Prostate gland (tissue), 2 donors: ENCODE results near the gene LRRC2. TPM values are rescaled to one million over a fixed set of nuclear protein-coding genes. Genes with fewer than 3 reads are reported as not detected.

Experiments
- DNase-seq: peaks from one replicate; pipeline ENCODE4 v3.0.0-alpha.2; 2019; ENCODE audit warnings: low spot score
- H3K27ac ChIP-seq, 2 donors: fragments of 200-600 bp; sonication (generic); 2 replicates each; pipeline ENCODE4 v1.5.1; 2017 to 2019
- H3K27me3 ChIP-seq: fragments of 200-600 bp; sonication (generic); replicated peaks from 2 replicates; pipeline ENCODE4 v1.5.1; 2019; ENCODE audit not compliant: insufficient read depth
- H3K36me3 ChIP-seq, 2 donors: fragments of 200-600 bp; sonication (generic); 1 replicate in 1 of 2; 2 replicates in 1 of 2; pipeline versions ENCODE4 v1.5.1 to v1.8.1; 2017 to 2019
- H3K4me1 ChIP-seq: fragments of 200-600 bp; sonication (generic); replicated peaks from 2 replicates; pipeline ENCODE4 v1.5.1; 2019
- H3K4me3 ChIP-seq, 2 donors: fragments of 200-600 bp; sonication (generic); 2 replicates each; pipeline ENCODE4 v1.5.1; 2017 to 2019
- H3K9me3 ChIP-seq: fragments of 200-600 bp; sonication (generic); 2 replicates; pipeline ENCODE4 v1.5.1; 2017
- CTCF ChIP-seq, 4 experiments: fragments of 200-600 bp in 2 of 4; fragments of 450-650 bp in 2 of 4; sonication (generic) in 2 of 4; IDR thresholded peaks; 1 replicate in 3 of 4; 2 replicates in 1 of 4; pipeline ENCODE4 v1.5.1; 2016 to 2019; ENCODE audit warnings: antibody characterized with exemption in 4 of 4, mild to moderate bottlenecking in 2 of 4, moderate library complexity in 2 of 4
- POLR2A ChIP-seq: fragments of 450-650 bp; IDR thresholded peaks from one replicate; pipeline ENCODE4 v1.6.1; 2016; ENCODE audit warnings: antibody characterized with exemption, mild to moderate bottlenecking
- POLR2AphosphoS5 ChIP-seq: sonication (generic); formaldehyde crosslinking; IDR thresholded peaks from one replicate; pipeline ENCODE4 v1.6.1; 2017; ENCODE audit warnings: antibody characterized with exemption
- WGBS: methylation state at CpG from one replicate; pipeline ENCODE4 v1.1.5; 2018; 5-methylcytosine and 5-hydroxymethylcytosine counted together
- intact Hi-C: fragments of 100-400 bp; cut with DNase I; formaldehyde crosslinking; loops from one replicate; pipeline ENCODE4 v1.14.2; 2022
- total RNA-seq, 2 donors: library from RNA; depleted of rRNA; stranded (reverse); fragments of >200 nt; gene quantifications; one replicate each; pipeline ENCODE4 v1.1.0, GENCODE V29; 2016

Gene LRRC2
- total RNA-seq, 2 donors from 2014 or later: 0.45 to 1.6 TPM

DNA sequence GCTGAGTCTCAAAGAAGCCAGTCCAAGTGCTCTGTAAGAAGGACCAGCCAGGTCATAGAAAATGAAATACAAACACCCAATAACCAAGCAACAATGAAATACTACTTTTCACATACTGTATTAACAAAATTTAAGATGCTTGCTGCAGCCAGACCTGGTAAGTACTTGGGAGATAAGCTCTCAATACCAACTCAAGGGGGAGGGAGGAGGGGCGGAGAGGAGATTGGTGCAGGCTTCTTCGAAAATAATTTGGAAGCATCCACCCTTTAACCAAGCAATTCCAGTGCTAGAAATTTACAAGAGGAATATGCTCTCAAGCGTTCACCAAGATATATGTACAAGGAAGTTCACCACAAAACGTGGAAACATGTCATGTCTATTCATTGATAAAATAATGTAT, 7.6 kb upstream of the LRRC2 start:
- Histone ChIP-seq H3K36me3 (no peaks in the 10 kb centered on the region), H3K4me3 (no peak overlapping the region), H3K4me1 (no peaks in the 10 kb centered on the region), H3K27me3 (no peaks in the 10 kb centered on the region), H3K27ac (no peak overlapping the region), H3K9me3 (no peaks in the 10 kb centered on the region)
- DNase-seq: no peak
- WGBS: 29% methylated on average over 4 of the region's 4 CpGs
- intact Hi-C loops: no loop called here
- no peak for TF ChIP-seq POLR2A
- TF ChIP-seq POLR2AphosphoS5: no peak
- no peak for TF ChIP-seq CTCF (IDR thresholded peaks at IDR 0.05)

- intact Hi-C loops: no loop called here
- no peaks in the 10 kb centered on the region for H3K4me1 ChIP-seq
- 78% methylated on average over 3 of the region's 3 CpGs for WGBS
- no peaks in the 10 kb centered on the region for H3K9me3 ChIP-seq
- no peak overlapping the region for H3K27ac ChIP-seq
- no peak for DNase-seq
- no peak overlapping the region for H3K4me3 ChIP-seq
- no peak for TF ChIP-seq POLR2AphosphoS5
- no peak for TF ChIP-seq POLR2A
- no peak for TF ChIP-seq CTCF (IDR thresholded peaks at IDR 0.05)
- H3K27me3 ChIP-seq: no peaks in the 10 kb centered on the region
- no peaks in the 10 kb centered on the region for H3K36me3 ChIP-seq
These were observed 5.6 kb upstream of the LRRC2 start for GRCh38 chr3:46571684-46572083.

DNA sequence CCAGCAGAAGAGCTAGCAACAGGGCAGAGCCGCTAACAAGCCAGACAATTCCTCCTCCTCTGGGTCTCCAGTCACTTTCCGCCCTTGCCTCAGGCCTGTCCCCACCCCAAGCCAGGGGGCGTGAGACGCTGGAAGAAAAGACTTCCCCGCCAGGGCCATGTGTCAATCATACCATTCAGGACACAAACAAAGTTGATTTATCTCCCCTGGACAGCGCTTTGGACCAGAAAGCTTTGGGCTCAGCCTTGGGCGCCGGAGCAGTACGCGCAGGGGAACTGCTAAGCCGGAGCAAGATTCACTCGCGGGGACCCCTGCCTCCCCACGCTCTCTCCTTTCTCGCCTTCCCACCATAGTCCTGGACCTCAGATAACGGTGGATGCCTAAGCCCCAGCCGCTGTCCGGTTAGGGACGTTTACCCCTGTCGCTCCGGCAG, 479 bp downstream of the LRRC2 start:
- no peaks in the 10 kb centered on the region for H3K9me3 ChIP-seq
- intact Hi-C loops: loop anchor here (5.0 kb wide), 1 partner anchor 62 kb away; no protein-coding TSS in a partner anchor
- no peaks in the 10 kb centered on the region for H3K27me3 ChIP-seq
- WGBS: 11% methylated on average over 21 of the region's 21 CpGs
- H3K36me3 ChIP-seq: no peaks in the 10 kb centered on the region
- TF ChIP-seq POLR2AphosphoS5 (no peak), POLR2A (no peak)
- no peak for DNase-seq
- H3K27ac ChIP-seq: peak overlapping the region in 1 of 2 donors; percentile 17
- no peaks in the 10 kb centered on the region for H3K4me1 ChIP-seq
- H3K4me3 ChIP-seq: peak overlapping the region; percentile 35 to 40

DNA sequence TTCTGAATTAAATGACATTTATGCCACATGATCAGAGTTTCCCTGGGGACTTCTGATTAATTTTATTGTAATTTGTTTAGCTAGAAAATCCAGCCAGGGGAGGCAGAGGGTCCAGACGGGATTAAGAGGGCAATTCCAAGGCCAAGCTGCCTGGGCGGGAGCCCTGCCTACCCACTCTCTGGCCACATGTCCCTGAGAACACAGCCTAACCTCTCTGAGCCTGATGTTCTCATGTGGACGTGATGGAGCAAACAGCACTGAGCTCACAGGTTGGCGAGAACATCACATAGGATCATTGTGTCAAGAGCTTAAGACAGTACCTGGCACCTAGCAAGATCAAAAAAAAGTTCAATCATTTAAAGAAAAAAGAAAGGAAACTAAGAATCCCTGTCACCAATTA, 1.0 kb downstream of the LRRC2 start:
- DNase-seq: no peak
- whole genome bisulfite sequencing: 84% methylated on average over 4 of the region's 4 CpGs

DNA sequence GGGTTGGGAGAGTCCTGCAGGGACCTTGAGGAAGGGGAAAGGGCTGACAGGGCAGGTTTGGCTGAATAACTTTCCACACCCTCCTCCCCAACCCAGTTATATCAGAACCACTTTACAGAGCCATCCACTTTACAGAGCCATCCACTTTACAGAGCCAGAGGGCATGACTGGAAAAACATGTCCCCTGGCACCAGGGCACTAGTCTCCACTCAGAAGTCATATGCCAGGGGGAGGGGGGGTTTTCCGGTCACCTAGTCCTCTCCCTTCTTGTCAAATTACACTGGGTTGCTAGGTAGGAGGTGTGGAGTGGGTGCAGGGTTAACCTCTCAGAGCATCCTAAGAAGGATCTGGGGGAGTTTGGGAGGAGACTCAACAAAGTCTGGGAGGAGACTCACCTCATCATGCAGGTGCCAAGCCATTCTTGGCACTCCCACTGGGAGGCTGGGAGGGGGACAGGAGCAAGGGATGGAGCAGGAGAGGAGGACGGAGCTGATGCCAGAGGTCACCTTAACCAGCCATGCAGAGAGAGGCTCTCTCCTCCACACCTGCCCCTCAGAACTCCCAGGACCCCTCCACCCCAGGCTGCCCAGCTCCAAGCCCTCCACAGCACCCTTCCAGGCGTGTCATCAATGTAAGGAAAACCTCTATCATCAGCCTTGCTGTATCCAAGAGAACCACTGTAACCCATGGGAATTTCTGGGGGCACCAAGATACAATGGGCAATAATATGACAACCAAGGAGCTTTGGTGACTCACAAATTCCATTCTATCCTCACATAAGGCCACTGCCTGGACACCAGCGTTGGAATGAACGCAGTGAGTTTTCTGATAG, 1.7 kb downstream of the LRRC2 start:
- Histone ChIP-seq H3K9me3 (no peaks in the 10 kb centered on the region), H3K27ac (no peak overlapping the region), H3K27me3 (no peaks in the 10 kb centered on the region), H3K4me1 (no peaks in the 10 kb centered on the region), H3K36me3 (no peaks in the 10 kb centered on the region), H3K4me3 (no peak overlapping the region)
- WGBS: 96% methylated on average over 5 of the region's 5 CpGs
- intact Hi-C loops: loop anchor here (5.0 kb wide), 1 partner anchor 63 kb away; no protein-coding TSS in a partner anchor
- DNase-seq: no peak
- TF ChIP-seq POLR2AphosphoS5: no peak
- TF ChIP-seq CTCF (IDR thresholded peaks at IDR 0.05): no peak
- no peak for TF ChIP-seq POLR2A

More for the DNA sequence above, 1.0 kb downstream of the LRRC2 start:
- intact Hi-C loops: loop anchor here (5.0 kb wide), 1 partner anchor 62 kb away; no protein-coding TSS in a partner anchor
- no peaks in the 10 kb centered on the region for H3K9me3 ChIP-seq
- no peak for TF ChIP-seq POLR2A
- TF ChIP-seq CTCF (IDR thresholded peaks at IDR 0.05): no peak
- no peak for TF ChIP-seq POLR2AphosphoS5
- no peaks in the 10 kb centered on the region for H3K27me3 ChIP-seq
- H3K36me3 ChIP-seq: no peaks in the 10 kb centered on the region
- H3K4me1 ChIP-seq: no peaks in the 10 kb centered on the region
- H3K4me3 ChIP-seq: no peak overlapping the region
- H3K27ac ChIP-seq: no peak overlapping the region
